ENCODE measurements around the gene MACROD1. TPM values are rescaled to one million over a fixed set of nuclear protein-coding genes. Genes with fewer than 3 reads are reported as not detected.

Gene MACROD1
- total and polyA plus RNA-seq, 9 of the 15 experiments (the other 6 are each of a cell fraction or from before 2014, with no cell fraction given), result 1.1 to 60.0 (median 26.4) TPM

- TF ChIP-seq UBTF (IDR thresholded peaks at IDR 0.05; ENCODE audit: borderline replicate concordance in 1 of 2, low read depth in 2 of 2, low read length in 2 of 2) (0 out of 4 replicates have a peak, but pooled peaks of 1 of the 2 experiments have one; percentile 27), MYNN (IDR thresholded peaks at IDR 0.05) (peak; percentile 62; the same call in 1 of the 2 replicates), MYNN (CRISPR knock-in tag; IDR thresholded peaks at IDR 0.05) (no peak), ZBTB33 (CRISPR knock-in tag; IDR thresholded peaks at IDR 0.05) (no peak), NCOR1 (IDR thresholded peaks at IDR 0.05) (peak; percentile 76), ZSCAN29 (IDR thresholded peaks at IDR 0.05) (no peak), HNRNPLL (IDR thresholded peaks at IDR 0.05; ENCODE audit: low read depth, low read length, poor library complexity, severe bottlenecking) (no peak), SREBF1 (IDR thresholded peaks at IDR 0.05; ENCODE audit: borderline replicate concordance, low read depth, low read length) (no peak), E2F4 (CRISPR knock-in tag; IDR thresholded peaks at IDR 0.05; ENCODE audit: low read depth) (no peak), ZBTB40 (IDR thresholded peaks at IDR 0.05) (peak; percentile 77), ZBTB40 (CRISPR knock-in tag; IDR thresholded peaks at IDR 0.05) (no peak), BRD4 (IDR thresholded peaks at IDR 0.05) (peak; percentile 93)
These were observed 41.6 kb upstream of the MACROD1 start (continued) for GRCh38 chr11:64207256-64208085.
